ENCODE results near the gene PFDN2.
A peak's percentile ranks its signal among the peaks of the same experiment; 100 is the strongest.

The PFDN2 gene

DNA sequence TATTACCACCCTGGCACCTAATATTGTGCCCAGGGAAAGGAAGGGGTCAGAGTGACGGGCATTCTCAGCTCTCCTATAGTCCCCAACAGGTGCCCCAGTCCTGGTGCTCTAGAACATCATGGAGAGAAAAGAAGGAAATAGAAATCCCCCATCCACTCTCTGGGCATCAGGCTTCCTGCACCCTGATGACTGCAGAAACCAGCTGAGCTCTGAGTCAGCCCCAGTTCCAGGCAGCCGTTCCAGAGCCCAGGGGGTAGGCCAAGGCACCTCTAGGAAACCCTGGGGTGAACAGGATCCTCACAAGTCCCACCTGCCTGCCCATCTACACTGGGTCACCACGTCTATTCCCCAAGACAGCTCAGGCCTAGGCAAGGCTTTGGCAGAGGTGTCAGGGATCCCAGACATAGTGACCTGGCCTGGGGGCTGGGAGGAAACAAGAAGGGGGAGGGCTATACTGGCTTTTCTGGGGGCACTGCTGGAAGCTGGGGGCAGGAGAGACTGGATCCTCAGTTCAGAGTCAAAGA lies 29.2 kb downstream of the PFDN2 start:
- TF ChIP-seq GATA1 (IDR thresholded peaks at IDR 0.05; ENCODE audit: low read depth, low read length): no peak
- TF ChIP-seq POLR2A (IDR thresholded peaks at IDR 0.05; ENCODE audit: low read length): no peak
- DNase-seq: no peak

DNA sequence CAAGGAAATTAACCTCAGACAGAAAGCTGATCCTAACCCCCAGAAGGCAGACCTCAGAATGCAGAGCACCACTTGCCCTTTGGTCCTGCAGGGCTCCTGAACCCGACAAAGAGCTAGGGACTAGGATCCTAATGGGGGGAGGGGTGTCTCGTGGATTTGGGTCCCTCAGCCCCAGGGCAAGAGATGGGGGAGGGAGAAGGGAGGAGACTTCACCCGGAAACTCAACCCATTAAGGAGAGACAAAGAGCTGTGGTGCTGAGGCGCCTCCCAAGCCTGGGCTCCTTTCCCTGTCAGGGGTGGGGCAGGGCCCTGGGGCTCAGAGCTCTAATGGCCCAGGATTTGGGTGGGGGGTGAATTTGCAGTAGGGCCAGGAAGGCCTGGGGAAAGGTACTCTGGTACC lies 31.4 kb downstream of the PFDN2 start:
- DNase-seq: no peak
- no peak for TF ChIP-seq POLR2A (IDR thresholded peaks at IDR 0.05; ENCODE audit: low read length)
- TF ChIP-seq GATA1 (IDR thresholded peaks at IDR 0.05; ENCODE audit: low read depth, low read length): no peak

DNA sequence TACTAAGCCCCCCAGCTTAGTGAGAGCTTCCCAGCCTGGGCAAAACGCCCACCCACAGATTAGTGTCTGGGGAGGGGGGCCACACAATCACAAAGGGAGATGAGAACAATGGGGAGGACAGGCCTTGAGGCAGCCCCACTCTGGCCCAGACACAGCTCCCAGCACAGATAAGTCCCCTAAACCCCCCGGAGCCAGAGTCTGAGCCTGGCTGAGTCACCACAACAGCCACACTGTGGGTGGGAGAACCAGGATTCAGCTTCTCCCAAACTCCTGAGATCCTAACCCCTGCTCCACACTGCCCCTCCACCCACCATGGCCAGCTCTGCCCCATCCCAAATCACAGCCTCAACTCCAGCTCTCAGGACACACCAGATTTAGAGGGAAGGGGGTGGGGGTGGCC lies 32.7 kb downstream of the PFDN2 start:
- no peak for DNase-seq
- no peak for TF ChIP-seq POLR2A (IDR thresholded peaks at IDR 0.05; ENCODE audit: low read length)
- TF ChIP-seq GATA1 (IDR thresholded peaks at IDR 0.05; ENCODE audit: low read depth, low read length): no peak

DNA sequence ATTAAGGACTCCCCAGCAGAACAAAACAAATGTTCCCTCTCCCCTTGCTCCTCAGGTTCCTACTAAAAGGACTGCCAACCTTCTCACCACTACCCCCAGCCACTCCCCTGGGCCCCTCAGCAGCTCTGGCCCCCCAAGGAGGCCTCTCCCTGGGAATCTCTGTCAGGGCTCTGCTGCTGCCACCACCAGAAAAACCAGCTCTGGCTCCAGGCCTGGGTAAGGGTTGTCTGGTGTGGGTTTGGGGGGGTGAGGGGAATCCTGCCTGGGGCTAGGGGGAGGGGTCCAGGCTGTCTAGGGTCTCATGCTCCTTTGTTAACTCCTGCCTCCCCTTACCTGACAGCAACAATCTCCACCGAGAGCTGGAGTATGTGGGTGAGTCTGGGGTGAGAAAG lies 33.2 kb downstream of the PFDN2 start:
- no peak for TF ChIP-seq POLR2A (IDR thresholded peaks at IDR 0.05; ENCODE audit: low read length)
- DNase-seq: no peak

DNA sequence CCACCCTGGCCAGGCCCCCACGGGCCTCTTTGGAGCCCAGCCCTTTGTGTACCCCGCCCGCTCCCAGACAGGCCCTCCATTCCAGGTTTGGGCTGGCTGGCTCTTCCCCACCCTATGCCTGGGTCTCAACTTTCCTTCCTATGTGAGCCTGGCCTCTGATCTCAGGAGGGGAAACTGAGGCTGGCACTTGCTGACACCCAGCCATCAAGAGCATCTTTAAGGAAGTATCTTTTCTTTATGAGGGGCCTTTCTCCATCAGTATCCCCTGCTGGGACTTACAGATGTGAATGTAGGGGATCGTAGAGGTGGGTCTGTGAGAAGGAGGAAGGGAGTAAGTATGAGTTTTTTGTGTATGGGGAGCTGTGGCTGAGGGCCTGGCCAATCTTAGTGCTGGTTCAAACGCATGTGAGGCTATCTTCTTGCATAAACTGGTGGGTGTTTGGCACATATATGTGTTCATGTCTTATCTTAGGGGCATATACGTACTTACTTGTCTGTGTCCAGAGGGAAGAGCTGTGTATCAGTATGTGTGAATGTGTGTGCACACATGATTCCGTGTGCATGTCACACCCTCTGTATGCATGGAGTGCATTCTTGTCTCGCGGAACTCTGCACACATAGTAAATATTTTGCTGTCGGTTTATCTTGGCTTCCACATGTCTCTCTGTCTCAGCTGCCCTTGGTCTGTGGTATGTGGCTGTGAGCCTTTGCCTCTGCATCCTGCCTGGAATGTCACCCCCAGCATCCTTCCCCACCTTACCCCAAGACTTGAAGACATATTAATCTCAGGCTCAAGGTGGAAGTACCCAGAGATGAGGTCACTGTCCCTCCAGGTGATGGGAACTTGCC lies 33.9 kb downstream of the PFDN2 start:
- TF ChIP-seq POLR2A (IDR thresholded peaks at IDR 0.05; ENCODE audit: low read length): no peak
- peak; percentile 58 to 65 for DNase-seq

DNA sequence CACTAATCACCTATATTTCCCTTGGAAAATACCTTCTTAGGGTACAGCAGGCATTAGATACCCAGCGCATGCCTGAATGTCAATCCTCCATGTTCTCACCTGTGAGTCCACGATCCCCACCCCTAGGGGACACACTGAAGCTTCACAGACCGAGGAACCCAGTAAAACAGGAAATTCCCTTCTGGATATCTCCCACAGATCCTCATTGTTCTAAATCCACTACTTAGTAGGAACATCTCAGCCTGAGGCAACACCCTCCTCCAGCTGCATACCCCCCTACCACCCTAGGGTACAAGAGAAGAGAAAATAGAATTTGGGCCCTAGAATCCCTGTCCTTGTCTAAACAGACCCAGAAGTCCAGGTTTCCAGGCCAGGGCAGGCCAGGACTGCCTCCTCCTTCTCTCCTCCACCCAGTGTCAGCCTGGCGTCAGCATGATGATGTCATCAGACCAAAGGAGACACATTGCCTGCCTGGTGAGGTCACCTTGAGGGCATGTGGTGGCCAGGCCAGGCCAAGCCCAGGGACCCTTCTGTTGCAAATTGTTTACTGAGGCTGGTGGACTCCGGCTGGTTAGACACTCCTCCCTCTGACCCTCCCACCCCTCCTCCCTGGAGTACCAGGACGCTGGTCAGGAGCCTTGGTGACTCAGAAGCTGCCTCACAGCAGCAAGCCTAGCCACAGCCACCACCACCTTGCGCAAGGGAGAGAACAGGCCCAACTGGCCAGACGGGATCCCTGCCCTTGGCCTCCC lies 34.7 kb downstream of the PFDN2 start:
- TF ChIP-seq GATA1 (IDR thresholded peaks at IDR 0.05; ENCODE audit: low read depth, low read length): no peak
- TF ChIP-seq POLR2A (IDR thresholded peaks at IDR 0.05; ENCODE audit: low read length): no peak
- DNase-seq: peak; percentile 71 to 89

DNA sequence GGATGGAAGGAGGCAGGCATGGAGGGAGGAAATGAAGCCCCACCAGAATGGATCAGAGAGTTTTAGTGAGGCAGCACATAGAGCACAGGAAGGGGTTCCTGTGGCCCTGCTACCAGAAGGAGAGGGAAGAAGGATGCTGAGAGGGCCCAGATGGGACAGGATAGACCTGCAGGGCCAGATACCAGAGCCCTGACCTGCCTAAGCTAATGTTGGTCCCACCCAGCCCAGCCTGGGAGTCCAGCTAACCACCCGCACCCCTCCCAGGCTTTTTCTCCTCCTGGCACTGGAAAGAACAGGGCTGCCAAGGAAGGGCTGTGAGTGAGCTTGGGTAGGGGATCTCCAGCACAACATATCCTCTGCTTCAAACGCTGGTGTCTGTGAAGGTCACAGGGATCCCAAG lies 35.4 kb downstream of the PFDN2 start:
- no peak for TF ChIP-seq GATA1 (IDR thresholded peaks at IDR 0.05; ENCODE audit: low read depth, low read length)
- TF ChIP-seq POLR2A (IDR thresholded peaks at IDR 0.05; ENCODE audit: low read length): no peak
- no peak for DNase-seq

DNA sequence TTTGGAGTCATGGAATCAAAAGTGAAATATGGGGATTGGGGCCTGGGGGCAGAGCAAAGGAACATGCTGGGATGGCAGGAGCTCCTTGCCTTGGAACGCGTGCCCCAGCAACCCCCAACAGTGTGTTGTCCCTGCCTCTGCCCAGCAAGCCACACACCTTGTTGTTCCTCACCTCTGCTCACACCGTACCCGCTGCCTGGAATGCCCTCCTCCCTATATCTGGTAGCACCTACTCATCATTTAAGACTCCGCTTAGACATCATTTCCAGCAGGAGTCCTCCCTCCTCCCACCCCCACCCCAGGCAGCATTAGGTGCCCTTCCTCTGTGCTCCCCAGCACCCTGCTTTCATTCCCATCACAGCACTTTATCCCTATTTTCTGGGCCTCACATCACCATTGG lies 36.3 kb downstream of the PFDN2 start:
- TF ChIP-seq POLR2A (IDR thresholded peaks at IDR 0.05; ENCODE audit: low read length): no peak
- no peak for TF ChIP-seq GATA1 (IDR thresholded peaks at IDR 0.05; ENCODE audit: low read depth, low read length)

DNA sequence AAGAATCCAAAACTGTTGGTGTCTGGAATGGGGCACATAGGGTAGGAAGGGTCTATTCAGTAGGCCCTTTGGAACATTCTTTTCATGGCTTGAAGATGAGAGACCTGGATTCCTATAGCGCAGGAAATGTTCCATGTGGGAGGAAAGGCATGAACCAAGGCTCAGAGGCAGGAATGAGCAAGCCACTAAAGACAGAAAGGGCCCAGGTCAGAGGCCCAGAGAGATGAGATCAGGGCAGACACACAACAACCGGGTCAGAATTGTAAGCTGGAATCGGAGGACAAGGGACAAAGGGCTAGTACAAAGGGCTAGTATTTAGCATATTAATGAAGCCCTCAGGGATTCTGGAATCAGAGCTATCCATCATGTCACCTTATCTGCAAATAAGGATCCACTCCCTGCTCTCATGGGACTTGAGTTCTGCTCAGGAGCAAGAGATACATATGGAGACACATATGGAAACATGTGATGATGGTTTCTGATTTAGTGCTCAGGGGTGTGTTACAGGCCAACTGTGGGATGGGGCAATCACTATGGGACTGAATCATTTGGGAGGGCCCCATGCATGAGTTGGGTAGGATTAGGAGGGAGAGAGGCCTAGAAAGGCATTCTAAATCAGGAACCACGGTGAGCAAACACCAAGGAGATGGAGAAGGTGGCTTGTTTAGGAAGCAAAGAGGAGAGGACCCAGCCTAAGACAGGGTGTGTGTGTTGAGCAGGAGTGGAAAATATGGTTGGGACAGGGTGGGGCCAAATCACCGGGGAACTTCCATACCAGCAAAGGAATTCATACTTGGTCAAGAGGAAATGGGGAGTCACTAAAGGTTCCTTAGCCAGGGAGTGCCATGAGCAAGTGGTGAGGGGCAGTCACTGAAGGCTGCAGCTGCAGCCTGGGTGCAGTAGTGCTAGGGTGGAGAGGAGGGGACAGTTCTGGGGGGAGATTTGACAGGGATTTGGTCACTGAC lies 37.1 kb downstream of the PFDN2 start:
- no peak for DNase-seq
- TF ChIP-seq GATA1 (IDR thresholded peaks at IDR 0.05; ENCODE audit: low read depth, low read length) (no peak), POLR2A (IDR thresholded peaks at IDR 0.05; ENCODE audit: low read length) (no peak)

More for the DNA sequence above, 36.3 kb downstream of the PFDN2 start:
- no peak for DNase-seq

DNA sequence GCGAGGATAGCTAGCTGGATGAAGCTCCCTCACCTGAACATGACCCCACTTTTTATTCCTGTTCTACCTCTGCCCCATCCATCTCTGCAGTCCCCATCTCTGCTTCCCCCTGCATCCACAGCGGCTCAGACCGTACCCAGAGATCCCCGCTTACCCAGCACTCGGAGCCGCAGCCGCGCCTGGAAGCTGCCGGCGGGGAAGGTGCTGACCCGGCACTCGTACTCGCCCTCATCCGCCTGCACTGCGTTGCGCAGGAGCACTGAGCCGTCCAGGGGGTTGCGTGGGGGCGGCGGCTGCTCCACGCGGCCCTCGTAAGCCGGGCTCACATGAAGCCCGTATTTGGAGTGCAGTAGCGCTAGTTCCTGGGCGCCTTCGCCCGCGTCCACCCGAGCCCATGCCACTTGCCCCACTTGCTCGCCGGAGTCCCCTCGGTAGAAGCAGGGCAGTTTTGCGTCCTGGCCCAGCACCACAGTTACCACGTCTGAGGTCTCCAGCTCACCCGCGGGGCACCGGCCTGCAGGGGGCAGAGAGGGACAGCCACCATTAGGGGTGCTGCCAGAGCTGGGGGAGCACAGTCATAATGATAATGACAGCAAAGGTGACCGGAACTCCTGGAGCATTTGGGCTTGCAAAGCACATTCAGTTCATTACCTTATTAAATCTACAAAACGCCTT lies 38.3 kb downstream of the PFDN2 start:
- no peak for DNase-seq
- no peak for TF ChIP-seq GATA1 (IDR thresholded peaks at IDR 0.05; ENCODE audit: low read depth, low read length)
- no peak for TF ChIP-seq POLR2A (IDR thresholded peaks at IDR 0.05; ENCODE audit: low read length)

DNA sequence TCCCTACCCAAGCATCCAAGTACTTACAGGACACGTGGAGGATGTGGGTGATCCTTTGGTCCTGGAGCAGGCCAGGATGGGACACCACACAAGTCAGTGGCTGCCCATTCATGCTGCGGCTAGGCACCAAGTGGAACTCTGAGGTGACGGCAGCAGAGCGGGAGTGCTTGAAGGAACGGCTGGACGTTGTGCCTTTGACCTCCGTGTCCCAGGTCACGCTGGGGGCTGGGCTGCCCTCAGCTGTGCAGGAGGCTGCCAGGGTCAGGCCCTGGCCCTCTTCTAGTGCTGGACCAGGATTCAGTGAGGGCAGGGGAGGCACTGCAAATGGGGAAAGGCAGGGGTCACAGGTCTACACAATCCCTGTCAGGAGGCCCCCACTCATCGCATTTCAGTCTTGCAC lies 40.4 kb downstream of the PFDN2 start:
- DNase-seq: no peak
- TF ChIP-seq POLR2A (IDR thresholded peaks at IDR 0.05; ENCODE audit: low read length) (no peak), GATA1 (IDR thresholded peaks at IDR 0.05; ENCODE audit: low read depth, low read length) (no peak)

DNA sequence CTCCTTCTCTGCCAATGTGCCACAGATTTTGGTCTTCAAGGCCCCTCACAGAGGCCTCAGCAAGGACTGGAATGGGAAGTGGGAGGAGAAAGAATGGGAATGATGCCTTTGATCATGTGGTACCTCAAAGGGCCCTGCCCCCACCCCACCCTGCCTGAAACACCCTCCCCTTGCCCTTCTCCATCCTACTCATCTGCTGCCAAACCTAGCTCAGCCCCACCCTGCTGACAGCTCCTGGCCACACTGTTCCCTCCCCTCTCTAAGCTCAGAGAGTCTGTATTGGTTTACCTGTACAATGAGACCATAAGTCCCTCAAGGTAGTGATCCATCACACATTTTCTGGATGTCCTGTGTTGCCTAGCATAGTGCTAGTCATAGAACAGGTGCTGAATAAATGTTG lies 41.4 kb downstream of the PFDN2 start:
- DNase-seq: no peak
- no peak for TF ChIP-seq POLR2A (IDR thresholded peaks at IDR 0.05; ENCODE audit: low read length)
- no peak for TF ChIP-seq GATA1 (IDR thresholded peaks at IDR 0.05; ENCODE audit: low read depth, low read length)

DNA sequence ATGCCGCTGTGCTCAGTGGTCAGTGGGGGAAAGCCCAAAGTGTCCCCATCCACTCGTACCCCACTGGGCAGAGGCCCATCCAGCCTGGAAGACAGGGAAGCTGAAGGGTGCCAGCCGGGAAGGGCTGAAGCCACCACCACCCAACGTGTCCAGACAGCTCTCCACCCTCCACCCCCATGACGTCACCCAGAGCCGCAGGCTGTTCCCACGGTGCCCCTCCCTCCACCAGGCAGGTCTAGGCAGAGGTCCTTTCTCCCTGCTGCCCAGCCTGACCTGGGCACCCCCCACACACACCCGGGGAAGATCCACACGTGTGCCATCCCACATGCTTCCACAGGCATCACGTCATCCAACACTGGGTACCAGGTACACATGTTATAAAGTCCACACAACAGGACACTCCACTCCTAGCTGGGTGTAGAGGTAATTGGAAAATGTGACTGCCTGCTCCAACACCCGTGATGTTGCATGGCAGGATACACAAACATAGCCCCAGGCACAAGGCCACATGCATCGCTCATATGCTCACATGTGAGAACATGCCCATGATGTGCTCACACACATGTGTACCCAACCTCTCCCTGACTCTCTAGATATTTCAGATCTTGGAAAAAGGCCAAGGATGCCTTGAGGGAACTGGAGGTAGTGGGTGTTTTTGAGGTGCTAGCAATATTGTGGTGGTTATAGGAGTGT lies 43.0 kb downstream of the PFDN2 start:
- no peak for TF ChIP-seq GATA1 (IDR thresholded peaks at IDR 0.05; ENCODE audit: low read depth, low read length)
- no peak for TF ChIP-seq POLR2A (IDR thresholded peaks at IDR 0.05; ENCODE audit: low read length)
- DNase-seq: peak in 1 of 2 experiments; percentile 50
